NT2/D1 (cell line): Measurements from ENCODE around the gene TRPV4.
"Not testable (repeated sequence)": the region's sequence is repeated elsewhere in the genome, so short reads cannot be mapped to it uniquely, and the experiment has no call there.

Experiments
- DNase-seq: peaks from one replicate; pipeline ENCODE4 v3.0.0-alpha.2; 2011; ENCODE audit warnings: low read depth, low spot score
- H3K27me3 ChIP-seq: 2 replicates; pipeline ENCODE4 v1.6.0; 2011; ENCODE audit warnings: mild to moderate bottlenecking; ENCODE audit not compliant: insufficient read length, insufficient read depth
- H3K36me3 ChIP-seq: 2 replicates; pipeline ENCODE4 v1.6.1; 2011; ENCODE audit warnings: mild to moderate bottlenecking, low read length, mixed read lengths; ENCODE audit not compliant: insufficient read depth, insufficient read length
- H3K4me1 ChIP-seq: 2 replicates; pipeline ENCODE4 v1.5.1; 2011; ENCODE audit not compliant: insufficient read depth, insufficient read length
- H3K4me3 ChIP-seq: 2 replicates; pipeline ENCODE4 v1.5.1; 2011; ENCODE audit warnings: low read depth; ENCODE audit not compliant: insufficient read length
- H3K9ac ChIP-seq: 2 replicates; pipeline ENCODE4 v1.6.0; 2011; ENCODE audit warnings: low read depth; ENCODE audit not compliant: insufficient read length
- H3K9me3 ChIP-seq: 2 replicates; pipeline ENCODE4 v1.5.1; 2011; ENCODE audit warnings: mild to moderate bottlenecking, low read length; ENCODE audit not compliant: insufficient read depth
- SUZ12 ChIP-seq: IDR thresholded peaks from 2 replicates; pipeline ENCODE4 v1.6.1; 2011; ENCODE audit not compliant: insufficient read length, insufficient read depth; ENCODE audit errors: extremely low read depth
- YY1 ChIP-seq: IDR thresholded peaks from 2 replicates; pipeline ENCODE4 v1.6.1; 2011; ENCODE audit not compliant: insufficient read length, insufficient read depth
- ZNF274 ChIP-seq: IDR thresholded peaks from 2 replicates; pipeline ENCODE4 v1.6.1; 2011; ENCODE audit warnings: mild to moderate bottlenecking, low read depth, low read length

TRPV4 gene

DNA sequence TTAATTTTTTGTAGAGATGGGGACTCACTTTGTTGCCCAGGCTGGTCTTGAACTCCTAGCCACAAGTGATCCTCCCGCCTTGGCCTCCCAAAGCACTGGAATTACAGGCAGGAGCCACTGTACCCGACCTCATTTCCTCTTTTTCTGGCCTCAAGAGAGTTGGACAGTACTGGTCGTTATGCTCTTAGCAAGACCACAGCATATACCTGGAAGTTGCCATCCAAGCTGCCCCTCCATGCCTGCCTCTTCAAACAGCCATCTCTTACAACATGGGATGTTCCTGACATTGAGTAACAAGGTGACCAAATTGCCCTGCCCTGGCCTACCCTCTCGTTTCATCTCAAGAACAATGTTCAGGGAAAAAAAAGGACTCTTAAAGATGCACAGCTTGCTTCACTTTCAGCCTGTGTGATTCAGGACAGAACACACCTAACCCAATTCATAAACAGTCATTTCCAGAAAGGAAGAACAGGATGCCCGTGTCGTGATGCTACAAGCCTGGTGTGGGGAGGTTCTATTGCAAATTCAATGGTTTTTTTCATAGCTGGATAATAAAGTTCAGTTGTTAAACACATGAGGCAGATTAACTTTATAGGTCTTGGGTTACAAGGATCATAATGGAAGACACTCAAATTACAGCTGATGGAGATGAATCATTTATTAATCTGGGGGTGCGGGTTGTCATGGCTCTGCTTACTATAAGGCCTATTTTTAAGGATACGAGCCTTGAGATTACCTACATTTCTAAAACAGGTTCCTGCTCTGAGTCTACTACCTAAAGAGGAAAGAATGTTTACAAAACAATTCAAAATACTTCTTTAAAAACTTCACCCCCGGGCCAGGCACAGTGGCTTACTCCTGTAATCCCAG, 35.2 kb upstream of the TRPV4 start:
- H3K36me3 ChIP-seq = peaks cover 11% of the 10 kb centered on the region
- no peaks in the 10 kb centered on the region for H3K27me3 ChIP-seq
- no peak overlapping the region for H3K4me3 ChIP-seq
- TF ChIP-seq ZNF274 (no peak), YY1 (no peak), SUZ12 (no peak)
- H3K9ac ChIP-seq = no peak overlapping the region
- H3K9me3 ChIP-seq = no peaks in the 10 kb centered on the region
- no peak for DNase-seq
- H3K4me1 ChIP-seq = peaks cover 11% of the 10 kb centered on the region

DNA sequence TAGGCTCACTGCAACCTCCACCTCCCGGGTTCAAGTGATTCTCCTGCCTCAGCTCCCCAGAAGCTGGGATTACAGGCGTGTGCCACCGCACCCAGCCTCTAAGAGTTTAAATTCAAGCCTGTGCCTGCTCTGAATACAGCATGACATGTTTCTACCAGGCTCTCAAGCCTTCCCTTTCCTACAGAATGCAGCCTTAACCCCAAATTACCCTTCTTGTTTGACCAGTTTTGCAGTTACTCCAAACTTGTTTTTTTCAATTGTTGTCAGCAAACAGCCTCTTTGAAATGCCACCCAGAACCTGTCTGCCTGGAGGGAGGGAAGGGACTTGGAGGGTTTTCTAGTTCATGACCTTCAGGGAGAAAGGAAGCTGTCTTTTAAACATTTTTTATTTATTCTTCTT, 31.7 kb upstream of the TRPV4 start:
- Histone ChIP-seq H3K9me3 (no peaks in the 10 kb centered on the region), H3K9ac (no peak overlapping the region), H3K27me3 (no peaks in the 10 kb centered on the region), H3K4me1 (peaks cover 4% of the 10 kb centered on the region), H3K36me3 (peaks cover 10% of the 10 kb centered on the region), H3K4me3 (no peak overlapping the region)
- no peak for DNase-seq
- TF ChIP-seq ZNF274 (no peak), YY1 (no peak), SUZ12 (no peak)

DNA sequence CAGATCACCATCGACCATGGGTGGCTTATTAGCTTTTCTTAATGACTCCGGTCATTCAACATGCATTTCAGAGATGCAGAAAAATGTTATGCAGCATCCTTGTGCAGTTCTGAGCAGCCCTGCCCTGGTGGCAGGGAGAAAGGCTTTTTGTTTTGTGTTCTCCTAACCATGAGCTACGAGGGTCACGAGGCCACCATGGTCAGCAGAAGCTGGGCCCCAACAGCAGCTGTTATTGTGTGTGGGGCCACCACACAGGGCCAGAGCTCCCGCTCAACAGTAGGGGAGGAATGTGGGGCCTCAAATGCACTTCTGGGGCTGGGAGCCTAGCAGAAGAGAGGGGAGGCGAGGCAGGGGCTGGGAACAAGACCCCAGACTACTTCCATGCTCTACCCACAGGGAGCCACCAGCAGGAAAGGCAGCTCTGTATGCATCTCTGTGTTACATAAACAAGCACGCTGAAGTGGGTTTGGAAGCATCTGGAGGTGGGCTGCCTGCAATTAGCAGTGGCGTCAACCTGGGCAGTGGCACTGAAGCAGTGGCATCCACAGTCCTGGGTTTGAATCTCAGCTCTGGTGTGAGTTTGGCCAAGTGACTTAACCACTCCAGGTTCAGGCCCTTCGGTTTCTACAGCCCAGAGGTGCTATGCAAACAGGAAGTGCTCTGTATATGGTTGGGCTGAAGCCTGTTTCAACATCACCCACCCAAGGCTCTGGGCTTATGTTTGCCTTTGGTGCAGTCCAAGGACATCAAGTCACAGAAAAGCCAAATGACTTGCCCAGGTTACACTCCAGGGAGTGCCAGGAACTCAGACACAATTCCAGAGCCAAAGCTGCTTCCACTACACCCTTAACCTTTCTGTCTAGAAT, 30.9 kb upstream of the TRPV4 start:
- no peak overlapping the region for H3K4me3 ChIP-seq
- peaks cover 10% of the 10 kb centered on the region for H3K36me3 ChIP-seq
- TF ChIP-seq YY1 (no peak), ZNF274 (no peak), SUZ12 (no peak)
- H3K27me3 ChIP-seq = no peaks in the 10 kb centered on the region
- DNase-seq = no peak
- H3K9ac ChIP-seq = no peak overlapping the region
- peaks cover 4% of the 10 kb centered on the region for H3K4me1 ChIP-seq
- H3K9me3 ChIP-seq = no peaks in the 10 kb centered on the region

DNA sequence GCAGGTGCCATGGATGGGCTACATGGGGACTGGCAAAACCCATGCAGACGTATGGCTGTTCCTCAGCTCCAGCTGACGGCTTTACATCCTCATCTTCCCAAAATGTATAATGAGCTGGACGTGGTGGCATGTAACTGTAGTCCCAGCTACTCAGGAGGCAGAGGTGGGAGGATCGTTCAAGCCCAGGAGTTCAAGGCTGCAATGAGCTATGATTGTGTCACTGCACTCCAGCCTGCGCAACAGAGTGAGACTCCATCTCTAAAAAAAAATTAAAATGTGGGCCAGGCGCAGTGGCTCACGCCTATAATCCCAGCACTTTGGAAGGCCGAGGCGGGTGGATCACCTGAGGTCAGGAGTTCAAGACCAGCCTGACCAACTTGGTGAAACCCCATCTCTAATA, 29.3 kb upstream of the TRPV4 start:
- H3K4me1 ChIP-seq, H3K9me3 ChIP-seq, H3K27me3 ChIP-seq, H3K9ac ChIP-seq, DNase-seq, H3K4me3 ChIP-seq: not testable (repeated sequence)
- peaks cover 25% of the 10 kb centered on the region for H3K36me3 ChIP-seq

DNA sequence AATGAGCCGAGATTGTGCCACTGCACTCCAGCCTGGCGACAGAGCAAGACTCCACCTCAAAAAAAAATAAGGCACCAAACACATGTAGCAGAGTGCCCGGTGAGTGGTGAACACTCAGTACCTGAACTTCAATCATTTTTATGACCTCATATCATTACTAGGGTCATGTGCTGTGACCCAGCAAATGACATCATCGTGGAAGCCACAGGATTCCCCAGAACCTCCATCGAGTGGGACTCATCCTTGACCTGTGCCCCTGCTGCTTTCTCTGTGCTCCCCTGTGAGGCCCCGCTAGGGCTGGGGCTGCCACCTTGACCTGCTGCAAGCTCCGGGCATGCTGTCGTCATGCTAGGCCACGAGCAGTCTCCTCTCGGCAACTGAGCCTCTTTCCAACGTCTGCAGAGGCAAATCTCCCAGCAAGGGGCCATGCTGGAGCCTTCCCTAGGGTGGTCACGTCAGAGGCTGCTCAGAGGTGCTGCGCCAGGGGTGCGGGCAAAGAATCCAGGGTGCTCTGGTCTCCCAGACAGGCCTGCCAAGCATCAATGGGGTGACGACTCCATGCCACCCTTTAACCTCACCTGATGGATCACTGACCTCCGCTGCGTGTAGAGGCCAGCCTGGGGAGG, 28.6 kb upstream of the TRPV4 start:
- DNase-seq = no peak
- peaks cover 31% of the 10 kb centered on the region for H3K36me3 ChIP-seq
- H3K9me3 ChIP-seq = no peaks in the 10 kb centered on the region
- no peak overlapping the region for H3K4me3 ChIP-seq
- no peaks in the 10 kb centered on the region for H3K27me3 ChIP-seq
- H3K4me1 ChIP-seq = peaks cover 4% of the 10 kb centered on the region
- TF ChIP-seq SUZ12 (no peak), YY1 (no peak), ZNF274 (no peak)
- H3K9ac ChIP-seq = no peak overlapping the region

DNA sequence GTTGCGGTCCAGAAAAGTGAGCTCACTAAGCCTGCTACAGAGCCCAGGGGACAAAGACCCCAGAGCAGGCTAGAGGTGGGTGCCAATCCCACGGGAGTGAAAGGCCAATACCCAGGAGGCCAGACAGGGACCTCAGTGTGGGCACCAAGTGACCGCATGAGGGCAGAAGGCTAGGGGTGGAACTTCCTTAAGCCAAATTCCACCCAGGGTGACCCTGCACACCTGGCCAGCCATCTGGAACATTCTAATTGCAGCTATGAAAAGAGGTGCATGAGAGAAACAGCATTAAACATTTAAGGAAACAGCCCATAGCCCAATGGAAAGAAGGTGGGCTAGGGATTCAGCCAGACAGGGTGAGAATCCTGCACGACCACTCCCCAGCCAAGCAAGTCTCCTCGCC, 27.8 kb upstream of the TRPV4 start:
- peaks cover 4% of the 10 kb centered on the region for H3K4me1 ChIP-seq
- no peak overlapping the region for H3K9ac ChIP-seq
- no peaks in the 10 kb centered on the region for H3K27me3 ChIP-seq
- no peaks in the 10 kb centered on the region for H3K9me3 ChIP-seq
- no peak for DNase-seq
- TF ChIP-seq ZNF274 = no peak
- no peak for TF ChIP-seq YY1
- no peak for TF ChIP-seq SUZ12
- H3K4me3 ChIP-seq = no peak overlapping the region
- H3K36me3 ChIP-seq = peaks cover 36% of the 10 kb centered on the region

DNA sequence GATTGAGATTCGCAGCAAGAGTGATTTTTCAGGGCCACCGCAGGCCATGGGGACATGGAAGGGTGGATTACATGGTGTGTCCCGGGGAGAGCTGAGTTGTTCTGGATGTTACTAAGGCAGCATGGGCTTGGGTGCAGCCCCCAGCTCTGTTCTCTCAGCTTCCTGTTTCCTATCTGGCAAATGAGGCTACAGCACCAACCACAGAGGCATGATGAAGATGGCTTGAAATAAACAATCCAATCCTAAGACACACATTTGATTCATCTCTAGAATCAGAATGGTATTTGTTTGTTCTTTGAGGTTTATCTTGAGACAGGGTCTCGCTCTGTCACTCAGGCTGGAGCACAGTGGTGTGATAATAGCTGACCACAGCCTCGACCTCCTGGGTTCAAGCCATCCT, 25.6 kb upstream of the TRPV4 start:
- H3K27me3 ChIP-seq = no peaks in the 10 kb centered on the region
- TF ChIP-seq YY1 (no peak), SUZ12 (no peak), ZNF274 (no peak)

More for the DNA sequence above, 25.6 kb upstream of the TRPV4 start:
- no peaks in the 10 kb centered on the region for H3K4me1 ChIP-seq
- H3K9me3 ChIP-seq = no peaks in the 10 kb centered on the region
- H3K9ac ChIP-seq = no peak overlapping the region
- DNase-seq = no peak
- H3K4me3 ChIP-seq = no peak overlapping the region
- peaks cover 54% of the 10 kb centered on the region for H3K36me3 ChIP-seq
